ENCODE data around the gene CCDC6. TPM values are rescaled to one million over a fixed set of nuclear protein-coding genes. Genes with fewer than 3 reads are reported as not detected.

The CCDC6 gene
- total RNA-seq, 4 donors from 2014 or later, result 78.5 to 101 (median 92.1) TPM

DNA sequence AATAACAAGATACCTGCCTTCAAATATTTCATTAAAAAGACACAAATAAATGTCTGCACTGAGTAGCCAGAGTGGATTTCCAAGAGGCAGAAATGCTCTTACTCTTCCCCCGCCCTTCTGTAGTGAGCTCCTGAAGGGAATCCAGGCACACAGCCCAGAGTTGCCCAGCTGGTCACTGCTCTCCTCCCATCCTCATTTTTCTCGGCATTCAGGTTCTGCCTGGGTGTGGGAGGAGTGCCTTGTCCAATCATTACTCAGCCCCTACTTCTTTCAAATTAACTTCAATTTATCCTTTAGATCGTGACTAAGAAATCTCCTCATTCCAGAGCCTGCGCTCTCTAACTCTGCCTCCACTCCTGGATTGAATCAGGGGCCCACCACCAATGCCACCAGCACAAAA lies 12.2 kb downstream of the CCDC6 start:
- Histone ChIP-seq H3K4me3 (no peak overlapping the region), H3K4me1 (peaks cover 85% of the 10 kb centered on the region), H3K36me3 (peaks cover 7% of the 10 kb centered on the region), H3K27ac (no peak overlapping the region), H3K9me3 (no peaks in the 10 kb centered on the region), H3K27me3 (no peaks in the 10 kb centered on the region)
- DNase-seq (ENCODE audit: low spot score in 2 of 2), result no peak
- 27% methylated on average over 4 of the region's 4 CpGs for WGBS
- TF ChIP-seq POLR2AphosphoS5 (IDR thresholded peaks at IDR 0.05) (no peak), POLR2A (IDR thresholded peaks at IDR 0.05) (no peak), CTCF (IDR thresholded peaks at IDR 0.05) (no peak), EP300 (IDR thresholded peaks at IDR 0.05) (no peak)

DNA sequence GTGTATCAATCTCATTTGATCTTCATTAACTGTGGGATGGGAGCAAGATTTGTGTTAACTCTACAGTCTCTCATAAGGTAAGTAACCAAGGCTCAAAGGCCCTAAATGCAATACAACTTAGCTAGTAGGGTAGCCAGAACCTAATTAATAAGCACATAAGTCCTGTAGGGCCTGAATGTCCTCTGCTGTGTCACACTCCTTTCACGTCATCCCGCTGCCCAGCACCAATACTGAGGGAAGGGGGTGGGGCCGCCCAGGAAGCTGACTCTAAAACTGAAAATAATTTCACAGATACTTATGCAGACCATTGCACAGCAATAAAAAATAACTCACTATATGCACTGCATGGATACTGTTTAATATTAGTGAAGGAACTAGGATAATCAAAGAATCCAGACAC lies 13.7 kb downstream of the CCDC6 start:
- Histone ChIP-seq H3K36me3 (peaks cover 9% of the 10 kb centered on the region), H3K9me3 (no peaks in the 10 kb centered on the region), H3K4me3 (no peak overlapping the region), H3K4me1 (peaks cover 83% of the 10 kb centered on the region), H3K27me3 (no peaks in the 10 kb centered on the region), H3K27ac (no peak overlapping the region)
- 71% methylated on average over 3 of the region's 3 CpGs for WGBS
- DNase-seq (ENCODE audit: low spot score in 2 of 2), result no peak
- TF ChIP-seq EP300 (IDR thresholded peaks at IDR 0.05) (no peak), POLR2A (IDR thresholded peaks at IDR 0.05) (no peak), CTCF (IDR thresholded peaks at IDR 0.05) (no peak), POLR2AphosphoS5 (IDR thresholded peaks at IDR 0.05) (no peak)

- Histone ChIP-seq H3K4me3 (no peak overlapping the region), H3K36me3 (peaks cover 9% of the 10 kb centered on the region), H3K4me1 (peaks cover 78% of the 10 kb centered on the region), H3K9me3 (no peaks in the 10 kb centered on the region), H3K27me3 (no peaks in the 10 kb centered on the region), H3K27ac (no peak overlapping the region)
- DNase-seq (ENCODE audit: low spot score in 2 of 2), result no peak
- 83% methylated on average over 4 of the region's 4 CpGs for WGBS
- TF ChIP-seq EP300 (IDR thresholded peaks at IDR 0.05), result no peak
- no peak for TF ChIP-seq CTCF (IDR thresholded peaks at IDR 0.05)
- TF ChIP-seq POLR2AphosphoS5 (IDR thresholded peaks at IDR 0.05), result no peak
- TF ChIP-seq POLR2A (IDR thresholded peaks at IDR 0.05), result no peak
These were observed 14.4 kb downstream of the CCDC6 start for GRCh38 chr10:59891936-59892335.

GRCh38 chr10:59891349-59891748 lies 15.0 kb downstream of the CCDC6 start:
- no peak for DNase-seq (ENCODE audit: low spot score in 2 of 2)
- Histone ChIP-seq H3K9me3 (no peaks in the 10 kb centered on the region), H3K36me3 (peaks cover 9% of the 10 kb centered on the region), H3K27me3 (no peaks in the 10 kb centered on the region), H3K4me1 (peaks cover 76% of the 10 kb centered on the region), H3K27ac (no peak overlapping the region), H3K4me3 (no peak overlapping the region)
- 43% methylated on average over 3 of the region's 3 CpGs for WGBS
- TF ChIP-seq CTCF (IDR thresholded peaks at IDR 0.05) (no peak), EP300 (IDR thresholded peaks at IDR 0.05) (no peak), POLR2A (IDR thresholded peaks at IDR 0.05) (no peak), POLR2AphosphoS5 (IDR thresholded peaks at IDR 0.05) (no peak)

GRCh38 chr10:59888781-59889435 lies 17.4 kb downstream of the CCDC6 start:
- Histone ChIP-seq H3K4me3 (no peak overlapping the region), H3K4me1 (peaks cover 70% of the 10 kb centered on the region), H3K27me3 (no peaks in the 10 kb centered on the region), H3K36me3 (peaks cover 9% of the 10 kb centered on the region), H3K27ac (no peak overlapping the region), H3K9me3 (no peaks in the 10 kb centered on the region)
- 73% methylated on average over 4 of the region's 4 CpGs for WGBS
- no peak for TF ChIP-seq POLR2AphosphoS5 (IDR thresholded peaks at IDR 0.05)
- TF ChIP-seq POLR2A (IDR thresholded peaks at IDR 0.05), result no peak
- no peak for TF ChIP-seq CTCF (IDR thresholded peaks at IDR 0.05)
- no peak for TF ChIP-seq EP300 (IDR thresholded peaks at IDR 0.05)
- no peak for DNase-seq (ENCODE audit: low spot score in 2 of 2)

All from suprapubic skin (tissue), 4 donors.